GM21619 (cell line): ENCODE data around the gene GJD4.

Experiments used
- ATAC-seq: cut with Tn5 transposase; IDR thresholded peaks from one replicate; pipeline ENCODE4 v1.9.1; 2021; ENCODE audit not compliant: unreplicated experiment

Gene GJD4, protein sequence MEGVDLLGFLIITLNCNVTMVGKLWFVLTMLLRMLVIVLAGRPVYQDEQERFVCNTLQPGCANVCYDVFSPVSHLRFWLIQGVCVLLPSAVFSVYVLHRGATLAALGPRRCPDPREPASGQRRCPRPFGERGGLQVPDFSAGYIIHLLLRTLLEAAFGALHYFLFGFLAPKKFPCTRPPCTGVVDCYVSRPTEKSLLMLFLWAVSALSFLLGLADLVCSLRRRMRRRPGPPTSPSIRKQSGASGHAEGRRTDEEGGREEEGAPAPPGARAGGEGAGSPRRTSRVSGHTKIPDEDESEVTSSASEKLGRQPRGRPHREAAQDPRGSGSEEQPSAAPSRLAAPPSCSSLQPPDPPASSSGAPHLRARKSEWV

GRCh38 chr10:35605191-35605590, at the start of gene GJD4:
TSS of gene GJD4 (plus strand) at chr10:35605341. CDS start at chr10:35605568, 227 bp downstream.
- no peak for ATAC-seq

DNA sequence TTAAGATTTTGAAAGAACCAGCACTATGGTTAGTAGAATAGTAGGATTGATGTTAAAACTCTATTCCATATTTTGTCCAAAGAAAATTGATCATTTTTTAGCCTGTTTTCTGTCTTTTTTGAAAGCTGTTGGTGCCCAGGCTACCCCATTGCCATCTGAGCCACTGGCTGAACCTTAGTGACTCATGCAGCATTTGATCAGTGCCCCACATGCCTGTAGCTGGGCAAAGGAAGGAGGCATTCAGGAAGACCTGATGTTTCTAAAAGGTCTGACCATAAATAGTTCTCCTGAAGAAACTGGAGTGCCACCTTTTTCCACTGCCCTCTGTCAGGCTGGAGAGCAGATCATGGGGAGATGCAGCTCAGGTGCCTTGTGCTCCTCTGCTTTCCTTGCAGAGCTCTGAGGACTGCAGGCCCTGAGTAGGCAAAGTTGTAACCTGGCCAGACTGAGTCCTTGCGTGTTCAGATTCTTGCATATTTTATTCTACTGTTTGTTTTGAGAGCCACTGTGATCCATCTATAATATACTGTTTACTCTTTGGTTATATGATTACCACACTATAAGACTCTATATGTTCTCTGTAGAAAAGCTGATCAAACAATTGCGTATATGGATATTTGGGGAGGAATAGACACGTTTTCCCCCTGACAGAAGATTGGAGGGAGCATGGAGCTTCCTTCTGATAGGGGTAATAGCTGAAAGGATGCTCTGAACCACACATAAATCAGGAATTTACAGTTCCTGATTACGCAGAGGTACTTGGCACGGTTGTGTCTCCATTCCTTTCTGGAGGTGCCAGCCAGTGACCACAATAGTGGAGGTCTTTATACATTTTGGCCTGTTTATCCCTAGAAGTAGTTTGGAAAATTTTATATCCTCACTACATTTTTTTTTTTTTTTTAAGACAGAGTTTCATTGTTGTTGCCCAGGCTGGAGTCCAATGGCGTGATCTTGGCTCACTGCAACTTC, 48.9 kb upstream of the GJD4 start:
- no peak for ATAC-seq

DNA sequence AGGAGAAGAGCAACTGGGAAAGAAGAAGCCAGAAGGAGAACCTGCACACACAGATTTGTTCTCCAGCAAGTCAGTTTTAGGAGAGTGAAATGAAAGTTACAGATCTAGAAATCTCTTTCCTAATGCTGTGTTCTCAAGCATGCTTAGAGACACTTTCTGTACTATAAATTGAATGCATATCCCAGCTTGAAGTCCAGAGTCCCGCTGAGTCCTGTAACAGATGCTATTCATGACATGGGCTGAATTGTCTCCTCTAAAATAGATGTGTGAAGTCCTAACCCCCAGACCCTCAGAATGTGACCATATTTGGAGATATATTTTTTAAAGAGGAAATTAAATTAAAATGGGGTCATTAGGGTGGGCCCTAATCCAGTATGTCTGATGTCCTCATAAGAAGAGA, 46.9 kb upstream of the GJD4 start:
- no peak for ATAC-seq

DNA sequence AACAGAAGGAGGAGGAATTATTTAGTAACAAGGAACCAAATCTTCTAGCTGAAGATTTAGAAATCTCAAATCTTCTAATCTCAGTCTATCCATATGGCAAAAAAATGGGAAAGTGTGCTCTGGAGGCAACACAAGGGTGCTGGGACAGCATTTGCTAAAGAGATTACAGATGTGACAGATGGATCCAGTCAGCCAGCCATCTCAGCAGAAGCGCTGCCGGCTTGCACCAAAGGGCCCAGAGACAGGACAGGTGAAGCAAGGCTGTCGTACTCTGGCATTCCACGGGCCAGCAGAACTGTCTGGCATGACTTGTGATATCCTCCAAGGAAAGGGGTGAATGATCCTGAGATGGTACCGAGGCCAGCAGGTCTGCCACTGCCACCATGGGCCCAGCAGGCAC, 45.7 kb upstream of the GJD4 start:
- ATAC-seq, result no peak

DNA sequence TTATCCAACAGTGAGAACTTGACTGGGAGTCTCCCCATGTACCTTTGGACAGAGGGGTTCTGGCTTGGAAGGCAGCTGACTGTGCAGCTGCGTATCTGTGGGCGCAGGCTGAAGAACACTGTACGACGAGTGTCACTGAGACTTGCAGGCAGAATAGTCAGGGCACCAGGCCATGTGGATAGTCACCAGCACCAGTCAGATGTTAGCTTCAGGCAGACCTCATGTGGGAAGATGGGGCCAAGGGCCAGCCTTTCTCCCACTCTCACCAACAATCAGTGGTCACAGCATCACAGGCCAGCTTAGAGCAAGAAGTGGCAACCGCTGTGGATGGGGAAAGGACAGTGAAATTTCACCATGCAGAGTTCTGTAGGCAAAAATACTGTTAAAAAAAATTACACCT, 43.4 kb upstream of the GJD4 start:
- ATAC-seq, result no peak

GRCh38 chr10:35562427-35562826, 42.7 kb upstream of the GJD4 start:
- ATAC-seq, result no peak

DNA sequence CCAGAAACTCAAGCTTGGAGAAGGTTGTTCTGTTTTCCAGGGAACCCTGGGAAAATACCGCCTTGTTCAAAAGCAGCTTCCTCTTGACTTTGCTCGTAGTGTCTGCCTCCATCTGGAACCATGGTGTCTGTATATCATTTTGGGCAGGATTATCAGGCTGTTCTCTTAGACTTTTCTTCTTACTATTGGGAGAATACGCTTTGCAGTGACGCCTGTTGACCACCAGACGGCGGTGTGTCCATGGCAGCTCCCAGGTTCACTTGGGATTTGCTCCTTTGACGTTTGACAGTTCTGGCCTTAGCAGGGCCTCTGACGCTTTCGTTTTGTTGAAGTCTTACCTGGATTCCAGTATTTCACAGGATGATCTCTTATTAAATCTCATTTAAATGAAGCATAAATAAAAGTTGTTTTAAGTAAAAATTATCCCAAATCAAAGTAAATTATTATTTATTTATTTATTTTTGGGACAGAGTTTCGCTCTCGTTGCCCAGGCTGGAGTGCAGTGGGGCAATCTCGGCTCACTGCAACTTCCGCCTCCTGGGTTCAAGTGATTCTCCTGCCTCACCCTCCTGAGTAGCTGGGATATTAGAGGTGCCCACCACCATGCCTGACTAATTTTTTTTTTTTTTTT, 41.8 kb upstream of the GJD4 start:
- ATAC-seq, result peak; percentile 58

GRCh38 chr10:35564341-35564968, 40.7 kb upstream of the GJD4 start:
- ATAC-seq, result peak; percentile 60

DNA sequence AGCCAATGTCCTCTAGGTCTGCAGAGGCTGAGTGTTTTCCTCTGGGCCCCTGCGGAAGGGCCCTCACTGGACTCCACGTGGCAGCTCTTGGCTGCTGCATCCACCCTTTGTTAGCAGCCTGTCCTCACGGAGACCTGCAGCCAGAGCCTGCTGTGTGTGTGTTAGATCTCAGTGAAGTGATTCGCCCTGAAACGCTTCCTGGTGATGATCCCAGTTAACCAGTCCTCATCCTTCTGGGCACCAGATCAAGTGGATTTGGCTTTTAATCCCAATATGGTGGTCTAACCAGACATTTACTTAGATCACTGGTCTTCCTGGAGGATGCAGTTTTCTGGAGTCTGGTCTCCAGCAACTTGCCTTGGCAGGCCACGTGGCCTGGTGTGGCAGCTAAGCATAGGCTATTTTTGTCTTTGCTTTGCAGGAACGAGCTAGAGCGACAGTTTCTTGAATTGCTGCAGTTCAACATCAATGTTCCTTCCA, 39.5 kb upstream of the GJD4 start:
- ATAC-seq, result no peak

DNA sequence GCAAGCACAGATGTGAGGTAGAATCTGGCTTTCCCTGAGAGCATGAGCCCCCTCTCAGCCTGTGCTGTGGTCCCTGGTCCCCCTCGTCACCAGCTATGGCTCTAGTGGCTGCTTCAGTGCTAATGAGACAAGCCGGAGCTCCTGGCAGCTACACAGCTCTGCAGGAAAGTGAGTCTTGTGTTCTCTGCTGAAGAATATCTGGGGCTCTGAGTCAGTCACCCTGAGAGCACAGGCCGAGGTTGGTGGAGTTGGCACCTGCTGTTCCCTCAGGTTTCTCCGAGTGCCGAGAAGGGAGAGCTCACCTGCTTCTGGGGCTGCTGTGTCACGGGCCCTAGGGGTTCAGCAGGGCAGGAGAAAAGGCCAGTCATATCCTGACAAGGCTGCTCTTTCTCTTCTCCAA, 37.2 kb upstream of the GJD4 start:
- no peak for ATAC-seq

GRCh38 chr10:35568483-35569015, 36.6 kb upstream of the GJD4 start:
- ATAC-seq, result no peak

GRCh38 chr10:35569111-35569707, 35.9 kb upstream of the GJD4 start:
- ATAC-seq, result no peak

- ATAC-seq, result no peak
Observed at GRCh38 chr10:35569836-35570235, 35.3 kb upstream of the GJD4 start.

DNA sequence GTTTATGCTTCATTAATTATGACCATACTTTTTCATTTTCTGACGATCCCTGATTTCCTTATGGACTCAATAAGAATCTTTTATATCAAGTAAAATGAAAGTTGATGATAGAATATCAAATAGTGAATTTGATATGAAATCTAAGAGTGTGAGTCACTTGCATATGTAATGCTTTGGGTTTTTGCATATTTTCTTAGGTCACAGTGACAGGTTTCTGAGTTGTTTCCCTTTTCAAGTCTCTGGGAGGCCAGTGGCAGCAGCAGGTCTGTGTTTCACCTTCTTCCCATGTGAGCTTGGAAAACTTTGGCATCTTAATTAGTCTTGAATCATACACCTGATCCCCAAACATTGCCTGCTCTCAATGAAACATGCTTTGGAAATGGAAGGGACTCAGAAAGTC, 34.7 kb upstream of the GJD4 start:
- no peak for ATAC-seq

DNA sequence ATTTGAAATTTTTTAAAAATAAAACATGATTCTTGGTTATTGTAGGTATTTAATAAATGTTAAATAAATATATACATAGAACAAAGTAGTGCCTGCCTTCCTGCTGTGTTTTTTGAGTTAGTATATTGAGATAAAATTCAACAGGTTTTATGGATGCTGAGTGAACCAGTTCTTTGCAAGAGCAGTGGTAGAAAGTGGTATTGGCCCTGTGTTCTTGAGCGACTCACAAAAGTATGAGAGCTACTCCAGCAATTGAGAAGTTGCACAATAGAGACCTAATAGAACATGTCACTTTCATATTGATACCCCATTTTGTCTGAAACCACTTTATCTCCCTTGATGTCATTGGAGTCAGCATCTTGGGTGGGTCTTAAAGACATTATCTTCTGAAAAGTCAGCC, 32.6 kb upstream of the GJD4 start:
- ATAC-seq, result no peak

DNA sequence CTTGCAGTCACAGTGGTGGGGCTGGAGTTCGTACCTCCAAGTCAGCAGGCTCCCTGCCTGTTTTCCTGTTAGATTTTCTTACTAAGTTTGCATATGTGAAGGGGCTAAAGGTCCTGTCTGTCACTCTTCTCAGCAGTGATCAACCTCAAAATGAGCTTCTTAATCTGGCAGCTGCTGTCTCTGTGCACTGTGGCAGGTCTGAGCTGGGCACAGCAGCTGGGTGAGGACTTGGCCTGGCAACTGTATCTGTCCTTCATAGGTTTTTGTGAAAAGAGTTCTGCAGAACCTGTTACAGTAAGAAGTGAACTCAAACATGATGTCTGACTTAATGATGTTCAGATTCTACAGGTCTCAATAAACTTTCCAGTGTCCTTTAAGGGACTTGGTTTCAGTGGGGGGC, 31.3 kb upstream of the GJD4 start:
- ATAC-seq, result no peak

DNA sequence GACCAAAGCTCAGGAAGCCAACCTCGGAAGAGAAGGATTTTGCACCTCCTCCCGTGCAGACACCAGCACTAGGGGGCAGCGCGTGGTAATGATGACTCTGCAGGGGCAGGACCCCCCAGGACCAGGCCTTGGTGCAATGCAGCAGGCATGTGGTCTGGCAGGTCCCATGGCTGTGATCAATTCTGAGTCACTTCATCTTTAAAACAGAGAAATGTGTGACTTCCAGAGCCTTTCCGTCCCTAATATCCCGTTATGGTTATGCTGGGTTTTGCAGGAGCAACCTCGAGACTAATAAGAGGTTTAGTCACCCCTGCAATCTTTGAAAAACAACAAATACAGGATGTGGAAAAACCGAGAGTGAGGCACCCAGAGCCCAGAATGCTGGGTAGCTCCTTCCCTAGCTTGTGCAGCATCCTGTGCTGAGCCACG, 30.2 kb upstream of the GJD4 start:
- no peak for ATAC-seq

DNA sequence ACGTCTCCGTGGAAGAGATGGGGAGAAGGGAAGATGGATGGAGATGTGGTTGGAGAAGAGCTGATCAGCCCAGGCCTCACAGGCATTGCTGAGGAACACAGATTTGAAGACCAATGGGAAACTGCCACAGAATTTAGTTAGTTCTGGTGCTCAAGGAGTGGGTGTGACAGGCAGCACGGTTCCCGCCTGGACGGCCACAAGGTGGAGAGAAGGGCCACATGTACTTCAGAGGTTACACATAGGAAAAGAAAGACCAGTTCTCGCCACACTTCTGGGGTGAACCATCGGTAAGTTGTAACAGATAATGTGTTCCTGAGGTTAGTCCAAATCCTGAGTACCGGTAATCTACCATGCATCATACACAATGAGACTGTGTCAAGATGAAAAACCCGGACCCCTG, 29.5 kb upstream of the GJD4 start:
- no peak for ATAC-seq

DNA sequence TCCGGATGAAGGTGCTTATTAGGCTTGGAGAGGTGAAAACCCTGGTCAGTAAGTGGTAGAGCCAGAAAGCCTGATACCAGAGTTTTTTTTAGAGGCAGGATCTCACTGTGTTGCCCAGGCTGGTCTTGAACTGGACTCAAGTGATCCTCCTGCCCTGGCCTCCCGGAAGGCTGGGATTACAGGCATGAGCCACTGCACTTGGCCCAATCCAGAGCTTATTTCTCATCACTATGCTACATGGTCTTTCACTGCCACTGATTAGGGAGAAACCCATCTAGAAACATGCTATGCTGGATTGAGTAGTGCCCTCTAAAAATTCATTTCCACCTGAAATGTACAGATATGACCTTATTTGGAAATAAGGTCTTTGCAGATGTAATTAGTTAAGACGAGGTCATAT, 28.4 kb upstream of the GJD4 start:
- no peak for ATAC-seq

DNA sequence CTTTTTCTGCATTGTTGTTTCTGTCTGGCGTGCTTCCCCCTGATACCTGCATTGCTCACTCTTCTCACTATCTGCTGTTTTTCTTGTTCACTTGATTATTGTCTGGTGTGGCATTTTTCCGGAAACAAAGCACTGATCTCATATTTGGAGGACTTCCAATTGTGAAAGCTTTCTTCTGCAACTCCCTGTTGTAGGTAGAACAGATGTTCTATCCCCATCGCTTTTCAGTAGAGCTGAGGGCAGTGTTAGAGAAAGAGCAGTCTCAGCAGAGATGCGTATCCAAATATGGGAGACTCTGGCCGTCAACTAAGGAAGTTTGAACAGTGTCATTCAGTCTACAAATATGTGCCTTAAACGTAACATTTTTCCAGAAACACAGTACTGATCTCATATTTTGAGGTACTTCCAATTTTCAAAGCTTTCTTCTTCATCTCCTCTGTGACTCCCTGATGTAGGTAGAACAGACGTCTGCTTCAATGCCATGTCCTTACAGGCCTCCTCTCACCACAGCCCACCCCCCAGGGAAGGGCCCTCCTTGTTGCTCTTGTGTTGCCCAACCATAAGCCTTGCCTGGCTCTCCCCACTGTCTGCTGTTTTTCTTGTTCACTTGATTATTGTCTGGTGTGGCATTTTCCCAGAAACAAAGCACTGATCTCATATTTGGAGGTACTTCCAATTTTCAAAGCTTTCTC, 27.1 kb upstream of the GJD4 start:
- no peak for ATAC-seq
